GM23338 (cell line): ENCODE data around the gene RAC3. TPM values are rescaled to one million over a fixed set of nuclear protein-coding genes. Genes with fewer than 3 reads are reported as not detected.

Experiments
- ATAC-seq: fragments of 200-7000 bp; cut with Tn5 transposase; 3 replicates; pipeline ENCODE4 v1.9.1; 2020
- DNase-seq: peaks from one replicate; pipeline ENCODE4 v3.0.0-alpha.2; 2015; ENCODE audit warnings: low spot score
- H2AFZ ChIP-seq: fragments of 200-600 bp; sonication (generic); 2 replicates; pipeline ENCODE4 v1.8.0; 2016; ENCODE audit warnings: antibody characterized with exemption, mild to moderate bottlenecking, moderate library complexity
- H3F3A ChIP-seq: fragments of 200-600 bp; sonication (generic); replicated peaks from 2 replicates; pipeline ENCODE4 v1.8.0; 2017; ENCODE audit warnings: antibody characterized with exemption, mixed run types, low read depth
- H3K27ac ChIP-seq: fragments of 200-600 bp; sonication (generic); 2 replicates; pipeline ENCODE4 v1.6.1; 2016; ENCODE audit warnings: low read depth
- H3K27me3 ChIP-seq: fragments of 200-600 bp; sonication (generic); 2 replicates; pipeline ENCODE4 v1.8.0; 2016; ENCODE audit warnings: mild to moderate bottlenecking, mixed run types, moderate library complexity; ENCODE audit not compliant: insufficient read depth
- H3K36me3 ChIP-seq: fragments of 200-600 bp; sonication (generic); 2 replicates; pipeline ENCODE4 v1.8.0; 2016; ENCODE audit warnings: mild to moderate bottlenecking; ENCODE audit not compliant: insufficient read depth
- H3K4me1 ChIP-seq: fragments of 200-600 bp; sonication (generic); 2 replicates; pipeline ENCODE4 v1.8.0; 2016; ENCODE audit warnings: mild to moderate bottlenecking, moderate library complexity; ENCODE audit not compliant: insufficient read depth
- H3K4me2 ChIP-seq: fragments of 200-600 bp; sonication (generic); 2 replicates; pipeline ENCODE4 v1.7.1; 2017; ENCODE audit warnings: mixed run types
- H3K4me3 ChIP-seq: fragments of 200-600 bp; sonication (generic); 2 replicates; pipeline ENCODE4 v1.6.1; 2016; ENCODE audit warnings: mixed run types
- H3K79me2 ChIP-seq: fragments of 200-600 bp; sonication (generic); replicated peaks from 2 replicates; pipeline ENCODE4 v1.8.0; 2017; ENCODE audit warnings: mild to moderate bottlenecking; ENCODE audit not compliant: insufficient read depth
- H3K9me2 ChIP-seq: fragments of 200-600 bp; sonication (generic); 2 replicates; pipeline ENCODE4 v1.8.0; 2017; ENCODE audit not compliant: insufficient read depth
- H4K20me1 ChIP-seq: fragments of 200-600 bp; sonication (generic); replicated peaks from 2 replicates; pipeline ENCODE4 v1.8.0; 2017; ENCODE audit warnings: mild to moderate bottlenecking; ENCODE audit not compliant: insufficient read depth
- H3K27ac Mint-ChIP-seq: 2 replicates; pipeline ENCODE4 v1.8.0; 2020; ENCODE audit warnings: inconsistent platforms, mild to moderate bottlenecking, moderate library complexity, mixed read lengths
- H3K27me3 Mint-ChIP-seq: 3 replicates; pipeline ENCODE4 v1.8.0; 2022; ENCODE audit warnings: low read depth, mild to moderate bottlenecking, moderate library complexity, mixed read lengths, inconsistent platforms; ENCODE audit not compliant: insufficient read depth, poor library complexity
- H3K36me3 Mint-ChIP-seq: 3 replicates; pipeline ENCODE4 v1.8.0; 2021; ENCODE audit warnings: low read depth, mild to moderate bottlenecking, inconsistent platforms, moderate library complexity, mixed read lengths
- H3K4me1 Mint-ChIP-seq: 3 replicates; pipeline ENCODE4 v1.8.0; 2020; ENCODE audit warnings: mild to moderate bottlenecking, inconsistent platforms, mixed read lengths
- H3K4me3 Mint-ChIP-seq: 3 replicates; pipeline ENCODE4 v1.8.0; 2021; ENCODE audit warnings: moderate library complexity, mild to moderate bottlenecking, inconsistent platforms, mixed read lengths
- H3K9me3 Mint-ChIP-seq: 3 replicates; pipeline ENCODE4 v1.8.0; 2020; ENCODE audit warnings: moderate library complexity, mild to moderate bottlenecking, inconsistent platforms, mixed read lengths
- CREB1 ChIP-seq: fragments of 250-450 bp; sonication (Bioruptor Pico); IDR thresholded peaks from 2 replicates; pipeline ENCODE4 v1.5.0; 2020; ENCODE audit warnings: low read depth, mild to moderate bottlenecking, moderate library complexity
- EZH2 ChIP-seq: fragments of 200-600 bp; sonication (generic); IDR thresholded peaks from one replicate; pipeline ENCODE4 v1.8.0; 2017; ENCODE audit warnings: antibody characterized with exemption, mild to moderate bottlenecking, low read depth; ENCODE audit not compliant: unreplicated experiment
- EZH2phosphoT487 ChIP-seq: fragments of 200-600 bp; sonication (generic); IDR thresholded peaks from one replicate; pipeline ENCODE4 v1.8.1; 2018; ENCODE audit warnings: antibody characterized with exemption; ENCODE audit not compliant: unreplicated experiment
- JUNB ChIP-seq: IDR thresholded peaks from one replicate; pipeline ENCODE4 v1.6.1; 2016; ENCODE audit warnings: antibody characterized with exemption; ENCODE audit not compliant: unreplicated experiment
- NANOG ChIP-seq: IDR thresholded peaks from 2 replicates; pipeline ENCODE4 v1.6.1; 2016; ENCODE audit warnings: antibody characterized with exemption, borderline replicate concordance
- POLR2AphosphoS5 ChIP-seq: IDR thresholded peaks from 2 replicates; pipeline ENCODE4 v1.6.1; 2016; ENCODE audit warnings: antibody characterized with exemption, low read depth
- STAT1 ChIP-seq: IDR thresholded peaks from one replicate; pipeline ENCODE4 v1.6.1; 2016; ENCODE audit warnings: antibody characterized with exemption; ENCODE audit not compliant: unreplicated experiment
- ZNF114 ChIP-seq: fragments of 250-450 bp; sonication (Bioruptor Pico); IDR thresholded peaks from 2 replicates; pipeline ENCODE4 v1.5.0; 2020; ENCODE audit warnings: mild to moderate bottlenecking, moderate library complexity
- ZNF331 ChIP-seq: fragments of 250-450 bp; sonication (Bioruptor Pico); IDR thresholded peaks from 2 replicates; pipeline ENCODE4 v1.5.0; 2020; ENCODE audit warnings: low read depth, mild to moderate bottlenecking, moderate library complexity
- polyA plus RNA-seq: library from polyadenylated mRNA; unstranded; fragments of >200 nt; fragmentation: Nextera tagmentation; extraction: Ambion mirVana; gene quantifications from 2 replicates; pipeline ENCODE4 v1.2.1, GENCODE V29; 2016
- total RNA-seq: library from RNA; depleted of rRNA; stranded (reverse); fragments of >200 nt; shearing (Covaris generic); gene quantifications from 2 replicates; pipeline ENCODE4 v1.2.3, GENCODE V29; 2014
- TF ChIP-seq, protein P1 (sequence below): IDR thresholded peaks from one replicate; pipeline ENCODE4 v1.6.1; 2018; ENCODE audit warnings: antibody characterized with exemption; ENCODE audit not compliant: unreplicated experiment
- TF ChIP-seq, protein P2 (sequence below): fragments of 250-450 bp; sonication (Bioruptor Pico); IDR thresholded peaks from 2 replicates; pipeline ENCODE4 v1.5.0; 2020; ENCODE audit warnings: mild to moderate bottlenecking, moderate library complexity
- TF ChIP-seq, protein P3 (sequence below): IDR thresholded peaks from 2 replicates; pipeline ENCODE4 v1.6.1; 2016; ENCODE audit warnings: antibody characterized with exemption
- TF ChIP-seq, protein P4 (sequence below), 2 experiments: fragments of 200-600 bp in 1 of 2; sonication (generic) in 1 of 2; conservative IDR thresholded peaks; 2 replicates each; pipeline versions ENCODE4 v1.5.1 to v1.6.1; 2016 to 2017; ENCODE audit warnings: antibody characterized with exemption in 2 of 2, low read depth in 2 of 2, mild to moderate bottlenecking in 2 of 2, moderate library complexity in 1 of 2

RAC3 gene
- total and polyA plus RNA-seq, 2 experiments from 2014 or later, result 31.5 to 293 TPM

DNA sequence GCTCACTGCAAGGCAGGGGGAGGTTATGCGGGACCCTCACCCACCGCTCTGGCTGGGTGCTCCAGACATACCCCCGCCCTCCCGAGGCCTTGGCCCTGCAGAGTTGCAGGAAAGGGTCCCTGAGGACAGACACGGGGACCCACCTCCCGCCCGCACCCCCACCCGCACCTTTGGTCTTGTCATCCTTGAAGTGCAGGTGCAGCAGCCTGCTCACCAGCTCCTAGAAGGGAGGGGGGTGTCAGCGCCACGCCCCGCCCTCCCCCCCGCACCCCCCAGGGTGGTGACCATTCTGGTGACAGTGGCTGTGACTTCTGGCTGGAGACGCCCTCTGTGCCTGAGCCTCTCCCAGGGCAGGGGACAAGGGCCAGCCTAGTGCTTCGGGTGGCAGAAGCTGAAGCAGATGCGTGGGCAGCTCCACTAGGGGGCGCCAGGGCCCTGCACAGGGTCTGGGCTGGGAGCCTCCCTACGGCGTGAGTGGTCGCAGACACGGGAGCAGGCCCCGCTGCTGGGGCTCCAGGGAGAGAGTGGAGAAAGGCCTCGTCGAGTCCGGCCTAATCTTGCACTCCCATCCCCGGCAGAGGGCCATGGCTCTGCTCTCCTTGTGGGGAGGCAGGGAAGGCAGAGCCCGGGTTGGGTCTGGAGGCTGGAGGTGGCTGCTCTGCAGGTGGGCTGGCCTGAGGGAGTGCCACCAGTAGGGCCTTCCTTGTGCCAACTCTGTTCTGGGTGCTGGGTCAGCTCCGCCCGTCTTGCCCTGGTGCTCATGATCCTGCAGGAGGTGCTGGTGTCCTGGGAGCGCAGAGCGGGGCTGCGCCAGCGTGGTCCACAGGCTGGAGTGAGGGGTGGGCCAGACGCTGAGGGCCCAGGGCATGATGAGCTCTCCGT is 11.5 kb upstream of the RAC3 start:
- peaks cover 15% of the 10 kb centered on the region for H3K79me2 ChIP-seq
- Mint-ChIP-seq H3K27me3 (peaks cover 20% of the 10 kb centered on the region), H3K9me3 (no peaks in the 10 kb centered on the region), H3K36me3 (peaks cover 6% of the 10 kb centered on the region; the same call in 1 of the 3 replicates), H3K4me3 (no peak overlapping the region), H3K27ac (no peak overlapping the region), H3K4me1 (peaks cover 11% of the 10 kb centered on the region)
- H2AFZ ChIP-seq, result no peak overlapping the region
- H3K4me3 ChIP-seq, result no peak overlapping the region
- DNase-seq, result peak; percentile 89
- H3K4me2 ChIP-seq, result no peak overlapping the region
- no peaks in the 10 kb centered on the region for H3K36me3 ChIP-seq
- H3K27me3 ChIP-seq, result no peaks in the 10 kb centered on the region
- peak; percentile 22 for ATAC-seq
- no peak overlapping the region for H3K27ac ChIP-seq
- peaks cover 13% of the 10 kb centered on the region; the same call in 1 of the 2 replicates for H3F3A ChIP-seq
- no peaks in the 10 kb centered on the region for H3K9me2 ChIP-seq
- no peak for TF ChIP-seq EZH2phosphoT487
- TF ChIP-seq CREB1, result no peak
- no peak for TF ChIP-seq ZNF331 (CRISPR knock-in tag)
- TF ChIP-seq STAT1, result no peak
- TF ChIP-seq, protein P1, sequence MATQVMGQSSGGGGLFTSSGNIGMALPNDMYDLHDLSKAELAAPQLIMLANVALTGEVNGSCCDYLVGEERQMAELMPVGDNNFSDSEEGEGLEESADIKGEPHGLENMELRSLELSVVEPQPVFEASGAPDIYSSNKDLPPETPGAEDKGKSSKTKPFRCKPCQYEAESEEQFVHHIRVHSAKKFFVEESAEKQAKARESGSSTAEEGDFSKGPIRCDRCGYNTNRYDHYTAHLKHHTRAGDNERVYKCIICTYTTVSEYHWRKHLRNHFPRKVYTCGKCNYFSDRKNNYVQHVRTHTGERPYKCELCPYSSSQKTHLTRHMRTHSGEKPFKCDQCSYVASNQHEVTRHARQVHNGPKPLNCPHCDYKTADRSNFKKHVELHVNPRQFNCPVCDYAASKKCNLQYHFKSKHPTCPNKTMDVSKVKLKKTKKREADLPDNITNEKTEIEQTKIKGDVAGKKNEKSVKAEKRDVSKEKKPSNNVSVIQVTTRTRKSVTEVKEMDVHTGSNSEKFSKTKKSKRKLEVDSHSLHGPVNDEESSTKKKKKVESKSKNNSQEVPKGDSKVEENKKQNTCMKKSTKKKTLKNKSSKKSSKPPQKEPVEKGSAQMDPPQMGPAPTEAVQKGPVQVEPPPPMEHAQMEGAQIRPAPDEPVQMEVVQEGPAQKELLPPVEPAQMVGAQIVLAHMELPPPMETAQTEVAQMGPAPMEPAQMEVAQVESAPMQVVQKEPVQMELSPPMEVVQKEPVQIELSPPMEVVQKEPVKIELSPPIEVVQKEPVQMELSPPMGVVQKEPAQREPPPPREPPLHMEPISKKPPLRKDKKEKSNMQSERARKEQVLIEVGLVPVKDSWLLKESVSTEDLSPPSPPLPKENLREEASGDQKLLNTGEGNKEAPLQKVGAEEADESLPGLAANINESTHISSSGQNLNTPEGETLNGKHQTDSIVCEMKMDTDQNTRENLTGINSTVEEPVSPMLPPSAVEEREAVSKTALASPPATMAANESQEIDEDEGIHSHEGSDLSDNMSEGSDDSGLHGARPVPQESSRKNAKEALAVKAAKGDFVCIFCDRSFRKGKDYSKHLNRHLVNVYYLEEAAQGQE, result no peak
- TF ChIP-seq, protein P2, sequence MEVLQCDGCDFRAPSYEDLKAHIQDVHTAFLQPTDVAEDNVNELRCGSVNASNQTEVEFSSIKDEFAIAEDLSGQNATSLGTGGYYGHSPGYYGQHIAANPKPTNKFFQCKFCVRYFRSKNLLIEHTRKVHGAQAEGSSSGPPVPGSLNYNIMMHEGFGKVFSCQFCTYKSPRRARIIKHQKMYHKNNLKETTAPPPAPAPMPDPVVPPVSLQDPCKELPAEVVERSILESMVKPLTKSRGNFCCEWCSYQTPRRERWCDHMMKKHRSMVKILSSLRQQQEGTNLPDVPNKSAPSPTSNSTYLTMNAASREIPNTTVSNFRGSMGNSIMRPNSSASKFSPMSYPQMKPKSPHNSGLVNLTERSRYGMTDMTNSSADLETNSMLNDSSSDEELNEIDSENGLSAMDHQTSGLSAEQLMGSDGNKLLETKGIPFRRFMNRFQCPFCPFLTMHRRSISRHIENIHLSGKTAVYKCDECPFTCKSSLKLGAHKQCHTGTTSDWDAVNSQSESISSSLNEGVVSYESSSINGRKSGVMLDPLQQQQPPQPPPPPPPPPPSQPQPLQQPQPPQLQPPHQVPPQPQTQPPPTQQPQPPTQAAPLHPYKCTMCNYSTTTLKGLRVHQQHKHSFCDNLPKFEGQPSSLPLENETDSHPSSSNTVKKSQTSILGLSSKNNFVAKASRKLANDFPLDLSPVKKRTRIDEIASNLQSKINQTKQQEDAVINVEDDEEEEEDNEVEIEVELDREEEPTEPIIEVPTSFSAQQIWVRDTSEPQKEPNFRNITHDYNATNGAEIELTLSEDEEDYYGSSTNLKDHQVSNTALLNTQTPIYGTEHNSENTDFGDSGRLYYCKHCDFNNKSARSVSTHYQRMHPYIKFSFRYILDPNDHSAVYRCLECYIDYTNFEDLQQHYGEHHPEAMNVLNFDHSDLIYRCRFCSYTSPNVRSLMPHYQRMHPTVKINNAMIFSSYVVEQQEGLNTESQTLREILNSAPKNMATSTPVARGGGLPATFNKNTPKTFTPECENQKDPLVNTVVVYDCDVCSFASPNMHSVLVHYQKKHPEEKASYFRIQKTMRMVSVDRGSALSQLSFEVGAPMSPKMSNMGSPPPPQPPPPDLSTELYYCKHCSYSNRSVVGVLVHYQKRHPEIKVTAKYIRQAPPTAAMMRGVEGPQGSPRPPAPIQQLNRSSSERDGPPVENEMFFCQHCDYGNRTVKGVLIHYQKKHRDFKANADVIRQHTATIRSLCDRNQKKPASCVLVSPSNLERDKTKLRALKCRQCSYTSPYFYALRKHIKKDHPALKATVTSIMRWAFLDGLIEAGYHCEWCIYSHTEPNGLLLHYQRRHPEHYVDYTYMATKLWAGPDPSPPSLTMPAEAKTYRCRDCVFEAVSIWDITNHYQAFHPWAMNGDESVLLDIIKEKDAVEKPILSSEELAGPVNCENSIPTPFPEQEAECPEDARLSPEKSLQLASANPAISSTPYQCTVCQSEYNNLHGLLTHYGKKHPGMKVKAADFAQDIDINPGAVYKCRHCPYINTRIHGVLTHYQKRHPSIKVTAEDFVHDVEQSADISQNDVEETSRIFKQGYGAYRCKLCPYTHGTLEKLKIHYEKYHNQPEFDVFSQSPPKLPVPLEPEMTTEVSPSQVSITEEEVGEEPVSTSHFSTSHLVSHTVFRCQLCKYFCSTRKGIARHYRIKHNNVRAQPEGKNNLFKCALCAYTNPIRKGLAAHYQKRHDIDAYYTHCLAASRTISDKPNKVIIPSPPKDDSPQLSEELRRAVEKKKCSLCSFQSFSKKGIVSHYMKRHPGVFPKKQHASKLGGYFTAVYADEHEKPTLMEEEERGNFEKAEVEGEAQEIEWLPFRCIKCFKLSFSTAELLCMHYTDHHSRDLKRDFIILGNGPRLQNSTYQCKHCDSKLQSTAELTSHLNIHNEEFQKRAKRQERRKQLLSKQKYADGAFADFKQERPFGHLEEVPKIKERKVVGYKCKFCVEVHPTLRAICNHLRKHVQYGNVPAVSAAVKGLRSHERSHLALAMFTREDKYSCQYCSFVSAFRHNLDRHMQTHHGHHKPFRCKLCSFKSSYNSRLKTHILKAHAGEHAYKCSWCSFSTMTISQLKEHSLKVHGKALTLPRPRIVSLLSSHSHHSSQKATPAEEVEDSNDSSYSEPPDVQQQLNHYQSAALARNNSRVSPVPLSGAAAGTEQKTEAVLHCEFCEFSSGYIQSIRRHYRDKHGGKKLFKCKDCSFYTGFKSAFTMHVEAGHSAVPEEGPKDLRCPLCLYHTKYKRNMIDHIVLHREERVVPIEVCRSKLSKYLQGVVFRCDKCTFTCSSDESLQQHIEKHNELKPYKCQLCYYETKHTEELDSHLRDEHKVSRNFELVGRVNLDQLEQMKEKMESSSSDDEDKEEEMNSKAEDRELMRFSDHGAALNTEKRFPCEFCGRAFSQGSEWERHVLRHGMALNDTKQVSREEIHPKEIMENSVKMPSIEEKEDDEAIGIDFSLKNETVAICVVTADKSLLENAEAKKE, result no peak
- no peak for TF ChIP-seq NANOG
- TF ChIP-seq JUNB, result no peak
- TF ChIP-seq, protein P3, sequence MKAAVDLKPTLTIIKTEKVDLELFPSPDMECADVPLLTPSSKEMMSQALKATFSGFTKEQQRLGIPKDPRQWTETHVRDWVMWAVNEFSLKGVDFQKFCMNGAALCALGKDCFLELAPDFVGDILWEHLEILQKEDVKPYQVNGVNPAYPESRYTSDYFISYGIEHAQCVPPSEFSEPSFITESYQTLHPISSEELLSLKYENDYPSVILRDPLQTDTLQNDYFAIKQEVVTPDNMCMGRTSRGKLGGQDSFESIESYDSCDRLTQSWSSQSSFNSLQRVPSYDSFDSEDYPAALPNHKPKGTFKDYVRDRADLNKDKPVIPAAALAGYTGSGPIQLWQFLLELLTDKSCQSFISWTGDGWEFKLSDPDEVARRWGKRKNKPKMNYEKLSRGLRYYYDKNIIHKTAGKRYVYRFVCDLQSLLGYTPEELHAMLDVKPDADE, result no peak
- TF ChIP-seq, protein P4, sequence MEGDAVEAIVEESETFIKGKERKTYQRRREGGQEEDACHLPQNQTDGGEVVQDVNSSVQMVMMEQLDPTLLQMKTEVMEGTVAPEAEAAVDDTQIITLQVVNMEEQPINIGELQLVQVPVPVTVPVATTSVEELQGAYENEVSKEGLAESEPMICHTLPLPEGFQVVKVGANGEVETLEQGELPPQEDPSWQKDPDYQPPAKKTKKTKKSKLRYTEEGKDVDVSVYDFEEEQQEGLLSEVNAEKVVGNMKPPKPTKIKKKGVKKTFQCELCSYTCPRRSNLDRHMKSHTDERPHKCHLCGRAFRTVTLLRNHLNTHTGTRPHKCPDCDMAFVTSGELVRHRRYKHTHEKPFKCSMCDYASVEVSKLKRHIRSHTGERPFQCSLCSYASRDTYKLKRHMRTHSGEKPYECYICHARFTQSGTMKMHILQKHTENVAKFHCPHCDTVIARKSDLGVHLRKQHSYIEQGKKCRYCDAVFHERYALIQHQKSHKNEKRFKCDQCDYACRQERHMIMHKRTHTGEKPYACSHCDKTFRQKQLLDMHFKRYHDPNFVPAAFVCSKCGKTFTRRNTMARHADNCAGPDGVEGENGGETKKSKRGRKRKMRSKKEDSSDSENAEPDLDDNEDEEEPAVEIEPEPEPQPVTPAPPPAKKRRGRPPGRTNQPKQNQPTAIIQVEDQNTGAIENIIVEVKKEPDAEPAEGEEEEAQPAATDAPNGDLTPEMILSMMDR (conservative IDR thresholded peaks at IDR 0.05; ENCODE audit: low read depth in 2 of 2), result peak; percentile 77 to 95
- no peak for TF ChIP-seq EZH2
- TF ChIP-seq POLR2AphosphoS5, result peak; percentile 49; the same call in 1 of the 2 replicates
- no peak for TF ChIP-seq ZNF114 (CRISPR knock-in tag)
- H3K4me1 ChIP-seq, result peaks cover 5% of the 10 kb centered on the region; the same call in 1 of the 2 replicates
- peaks cover 3% of the 10 kb centered on the region for H4K20me1 ChIP-seq
